ENCODE results near the gene STRADA.
"Not testable (repeated sequence)": the region's sequence is repeated elsewhere in the genome, so short reads cannot be mapped to it uniquely, and the experiment has no call there.

STRADA gene

GRCh38 chr17:63754046-63754445 is 12.4 kb upstream of the STRADA start:
- DNase-seq (ENCODE audit: low read depth), result no peak

GRCh38 chr17:63753215-63753614 is 11.6 kb upstream of the STRADA start:
- DNase-seq (ENCODE audit: low read depth), result no peak

GRCh38 chr17:63752707-63753106 is 11.1 kb upstream of the STRADA start:
- DNase-seq (ENCODE audit: low read depth), result no peak

- no peak for DNase-seq (ENCODE audit: low read depth)
These were observed 10.2 kb upstream of the STRADA start for GRCh38 chr17:63751806-63752205.

- no peak for DNase-seq (ENCODE audit: low read depth)
These were observed 524 bp downstream of the STRADA start for GRCh38 chr17:63741143-63741407.

GRCh38 chr17:63740464-63741142 is 996 bp downstream of the STRADA start:
- DNase-seq (ENCODE audit: low read depth), result no peak

- no peak for DNase-seq (ENCODE audit: low read depth)
These were observed 5.9 kb downstream of the STRADA start for GRCh38 chr17:63735691-63736090.

- DNase-seq (ENCODE audit: low read depth), result no peak
These were observed 19.2 kb downstream of the STRADA start for GRCh38 chr17:63722403-63722802.

- not testable (repeated sequence) for DNase-seq (ENCODE audit: low read depth)
These were observed 21.4 kb downstream of the STRADA start for GRCh38 chr17:63720194-63720593.

- DNase-seq (ENCODE audit: low read depth), result no peak
These were observed 22.6 kb downstream of the STRADA start for GRCh38 chr17:63718988-63719387.

GRCh38 chr17:63716426-63716825 is 25.2 kb downstream of the STRADA start:
- no peak for DNase-seq (ENCODE audit: low read depth)

- DNase-seq (ENCODE audit: low read depth), result no peak
These were observed 26.9 kb downstream of the STRADA start for GRCh38 chr17:63714550-63715277.

GRCh38 chr17:63709110-63709509 is 32.5 kb downstream of the STRADA start:
- no peak for DNase-seq (ENCODE audit: low read depth)

- DNase-seq (ENCODE audit: low read depth), result no peak
These were observed 34.4 kb downstream of the STRADA start for GRCh38 chr17:63707151-63707550.

GRCh38 chr17:63706336-63707082 is 35.1 kb downstream of the STRADA start:
- no peak for DNase-seq (ENCODE audit: low read depth)

- no peak for DNase-seq (ENCODE audit: low read depth)
These were observed 35.9 kb downstream of the STRADA start for GRCh38 chr17:63705657-63706056.

- DNase-seq (ENCODE audit: low read depth), result no peak
These were observed 36.8 kb downstream of the STRADA start for GRCh38 chr17:63704836-63705235.

GRCh38 chr17:63704259-63704576 is 37.4 kb downstream of the STRADA start:
- no peak for DNase-seq (ENCODE audit: low read depth)

GRCh38 chr17:63703556-63704258 is 37.9 kb downstream of the STRADA start:
- DNase-seq (ENCODE audit: low read depth), result no peak

- DNase-seq (ENCODE audit: low read depth), result no peak
These were observed 38.6 kb downstream of the STRADA start for GRCh38 chr17:63703029-63703428.

- DNase-seq (ENCODE audit: low read depth), result no peak
These were observed 38.9 kb downstream of the STRADA start for GRCh38 chr17:63702721-63703015.

GRCh38 chr17:63701868-63702720 is 39.5 kb downstream of the STRADA start:
- DNase-seq (ENCODE audit: low read depth), result peak; percentile 59
